Choroid plexus epithelial cell (primary cell): Measurements from ENCODE around the gene RRAGC.

Experiments
- DNase-seq: peaks from one replicate; pipeline ENCODE4 v3.0.0-alpha.2; 2010; ENCODE audit warnings: low read depth
- H3K4me3 ChIP-seq: 2 replicates; pipeline ENCODE4 v1.5.1; 2011; ENCODE audit warnings: low read depth, mild to moderate bottlenecking, control low read depth, low read length, moderate library complexity
- TF ChIP-seq, protein P1 (sequence below): conservative IDR thresholded peaks from 2 replicates; pipeline ENCODE4 v1.5.1; 2011; ENCODE audit warnings: low read depth, mild to moderate bottlenecking, control low read depth, inconsistent platforms, low read length, moderate library complexity

Gene RRAGC

GRCh38 chr1:38859561-38860453 lies at the start of gene RRAGC:
TSS of gene RRAGC (minus strand) at chr1:38859772. CDS start at chr1:38859646, 126 bp downstream.
- H3K4me3 ChIP-seq: peak within 1 kb of the TSS; percentile 91
- peak; percentile 99 for DNase-seq
- TF ChIP-seq, protein P1, sequence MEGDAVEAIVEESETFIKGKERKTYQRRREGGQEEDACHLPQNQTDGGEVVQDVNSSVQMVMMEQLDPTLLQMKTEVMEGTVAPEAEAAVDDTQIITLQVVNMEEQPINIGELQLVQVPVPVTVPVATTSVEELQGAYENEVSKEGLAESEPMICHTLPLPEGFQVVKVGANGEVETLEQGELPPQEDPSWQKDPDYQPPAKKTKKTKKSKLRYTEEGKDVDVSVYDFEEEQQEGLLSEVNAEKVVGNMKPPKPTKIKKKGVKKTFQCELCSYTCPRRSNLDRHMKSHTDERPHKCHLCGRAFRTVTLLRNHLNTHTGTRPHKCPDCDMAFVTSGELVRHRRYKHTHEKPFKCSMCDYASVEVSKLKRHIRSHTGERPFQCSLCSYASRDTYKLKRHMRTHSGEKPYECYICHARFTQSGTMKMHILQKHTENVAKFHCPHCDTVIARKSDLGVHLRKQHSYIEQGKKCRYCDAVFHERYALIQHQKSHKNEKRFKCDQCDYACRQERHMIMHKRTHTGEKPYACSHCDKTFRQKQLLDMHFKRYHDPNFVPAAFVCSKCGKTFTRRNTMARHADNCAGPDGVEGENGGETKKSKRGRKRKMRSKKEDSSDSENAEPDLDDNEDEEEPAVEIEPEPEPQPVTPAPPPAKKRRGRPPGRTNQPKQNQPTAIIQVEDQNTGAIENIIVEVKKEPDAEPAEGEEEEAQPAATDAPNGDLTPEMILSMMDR: no peak

GRCh38 chr1:38908821-38909220 lies 49.2 kb upstream of the RRAGC start:
- no peak for DNase-seq
- TF ChIP-seq, protein P1: no peak
- no peak overlapping the region for H3K4me3 ChIP-seq

GRCh38 chr1:38905985-38906384 lies 46.4 kb upstream of the RRAGC start:
- no peak overlapping the region for H3K4me3 ChIP-seq
- TF ChIP-seq, protein P1: no peak
- DNase-seq: no peak

- no peak overlapping the region for H3K4me3 ChIP-seq
- no peak for DNase-seq
- TF ChIP-seq, protein P1: no peak
Measured at GRCh38 chr1:38899560-38899959, 40.0 kb upstream of the RRAGC start.

DNA sequence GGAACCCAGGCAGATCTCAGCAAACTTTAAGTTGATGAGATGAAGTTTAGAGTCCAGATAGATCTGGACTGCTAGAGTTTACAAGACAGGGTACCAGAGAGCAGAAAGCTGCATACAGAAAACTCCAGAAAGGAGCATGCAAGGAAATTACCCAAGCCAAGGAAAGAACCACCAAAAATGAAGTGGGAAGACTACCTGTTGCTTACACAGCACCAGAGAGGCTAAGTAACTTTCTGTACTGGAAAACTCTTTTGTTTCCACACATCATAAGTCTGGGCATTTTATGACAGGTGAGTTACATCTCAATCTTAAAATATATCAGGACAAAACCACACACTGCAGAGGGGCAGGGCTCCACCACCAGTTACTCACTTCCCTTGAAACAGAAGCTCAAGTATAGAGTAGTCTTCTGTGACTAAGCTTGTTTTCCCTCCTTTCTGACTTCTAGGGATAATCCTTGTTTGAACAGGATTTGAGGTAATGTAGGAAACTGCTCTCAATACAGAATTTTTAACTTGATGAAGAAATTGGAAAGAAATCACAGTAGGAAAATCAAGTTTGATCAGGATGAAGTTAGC lies 39.2 kb upstream of the RRAGC start:
- DNase-seq: no peak
- TF ChIP-seq, protein P1: no peak
- H3K4me3 ChIP-seq: no peak overlapping the region

GRCh38 chr1:38896169-38896568 lies 36.6 kb upstream of the RRAGC start:
- TF ChIP-seq, protein P1: no peak
- no peak overlapping the region for H3K4me3 ChIP-seq
- DNase-seq: no peak
